GM23338 (cell line): ENCODE results near the gene RNFT2. TPM values are rescaled to one million over a fixed set of nuclear protein-coding genes. Genes with fewer than 3 reads are reported as not detected.

ENCODE experiments used
- ATAC-seq: fragments of 200-7000 bp; cut with Tn5 transposase; 3 replicates; pipeline ENCODE4 v1.9.1; 2020
- DNase-seq: peaks from one replicate; pipeline ENCODE4 v3.0.0-alpha.2; 2015; ENCODE audit warnings: low spot score
- H2AFZ ChIP-seq: fragments of 200-600 bp; sonication (generic); 2 replicates; pipeline ENCODE4 v1.8.0; 2016; ENCODE audit warnings: antibody characterized with exemption, mild to moderate bottlenecking, moderate library complexity
- H3F3A ChIP-seq: fragments of 200-600 bp; sonication (generic); replicated peaks from 2 replicates; pipeline ENCODE4 v1.8.0; 2017; ENCODE audit warnings: antibody characterized with exemption, mixed run types, low read depth
- H3K27ac ChIP-seq: fragments of 200-600 bp; sonication (generic); 2 replicates; pipeline ENCODE4 v1.6.1; 2016; ENCODE audit warnings: low read depth
- H3K27me3 ChIP-seq: fragments of 200-600 bp; sonication (generic); 2 replicates; pipeline ENCODE4 v1.8.0; 2016; ENCODE audit warnings: mild to moderate bottlenecking, mixed run types, moderate library complexity; ENCODE audit not compliant: insufficient read depth
- H3K36me3 ChIP-seq: fragments of 200-600 bp; sonication (generic); 2 replicates; pipeline ENCODE4 v1.8.0; 2016; ENCODE audit warnings: mild to moderate bottlenecking; ENCODE audit not compliant: insufficient read depth
- H3K4me1 ChIP-seq: fragments of 200-600 bp; sonication (generic); 2 replicates; pipeline ENCODE4 v1.8.0; 2016; ENCODE audit warnings: mild to moderate bottlenecking, moderate library complexity; ENCODE audit not compliant: insufficient read depth
- H3K4me2 ChIP-seq: fragments of 200-600 bp; sonication (generic); 2 replicates; pipeline ENCODE4 v1.7.1; 2017; ENCODE audit warnings: mixed run types
- H3K4me3 ChIP-seq: fragments of 200-600 bp; sonication (generic); 2 replicates; pipeline ENCODE4 v1.6.1; 2016; ENCODE audit warnings: mixed run types
- H3K79me2 ChIP-seq: fragments of 200-600 bp; sonication (generic); replicated peaks from 2 replicates; pipeline ENCODE4 v1.8.0; 2017; ENCODE audit warnings: mild to moderate bottlenecking; ENCODE audit not compliant: insufficient read depth
- H3K9me2 ChIP-seq: fragments of 200-600 bp; sonication (generic); 2 replicates; pipeline ENCODE4 v1.8.0; 2017; ENCODE audit not compliant: insufficient read depth
- H4K20me1 ChIP-seq: fragments of 200-600 bp; sonication (generic); replicated peaks from 2 replicates; pipeline ENCODE4 v1.8.0; 2017; ENCODE audit warnings: mild to moderate bottlenecking; ENCODE audit not compliant: insufficient read depth
- H3K27ac Mint-ChIP-seq: 2 replicates; pipeline ENCODE4 v1.8.0; 2020; ENCODE audit warnings: inconsistent platforms, mild to moderate bottlenecking, moderate library complexity, mixed read lengths
- H3K27me3 Mint-ChIP-seq: 3 replicates; pipeline ENCODE4 v1.8.0; 2022; ENCODE audit warnings: low read depth, mild to moderate bottlenecking, moderate library complexity, mixed read lengths, inconsistent platforms; ENCODE audit not compliant: insufficient read depth, poor library complexity
- H3K36me3 Mint-ChIP-seq: 3 replicates; pipeline ENCODE4 v1.8.0; 2021; ENCODE audit warnings: low read depth, mild to moderate bottlenecking, inconsistent platforms, moderate library complexity, mixed read lengths
- H3K4me1 Mint-ChIP-seq: 3 replicates; pipeline ENCODE4 v1.8.0; 2020; ENCODE audit warnings: mild to moderate bottlenecking, inconsistent platforms, mixed read lengths
- H3K4me3 Mint-ChIP-seq: 3 replicates; pipeline ENCODE4 v1.8.0; 2021; ENCODE audit warnings: moderate library complexity, mild to moderate bottlenecking, inconsistent platforms, mixed read lengths
- H3K9me3 Mint-ChIP-seq: 3 replicates; pipeline ENCODE4 v1.8.0; 2020; ENCODE audit warnings: moderate library complexity, mild to moderate bottlenecking, inconsistent platforms, mixed read lengths
- CREB1 ChIP-seq: fragments of 250-450 bp; sonication (Bioruptor Pico); IDR thresholded peaks from 2 replicates; pipeline ENCODE4 v1.5.0; 2020; ENCODE audit warnings: low read depth, mild to moderate bottlenecking, moderate library complexity
- CTCF ChIP-seq, 2 experiments: fragments of 200-600 bp in 1 of 2; sonication (generic) in 1 of 2; conservative IDR thresholded peaks; 2 replicates each; pipeline versions ENCODE4 v1.5.1 to v1.6.1; 2016 to 2017; ENCODE audit warnings: antibody characterized with exemption in 2 of 2, low read depth in 2 of 2, mild to moderate bottlenecking in 2 of 2, moderate library complexity in 1 of 2
- ETS1 ChIP-seq: IDR thresholded peaks from 2 replicates; pipeline ENCODE4 v1.6.1; 2016; ENCODE audit warnings: antibody characterized with exemption
- EZH2 ChIP-seq: fragments of 200-600 bp; sonication (generic); IDR thresholded peaks from one replicate; pipeline ENCODE4 v1.8.0; 2017; ENCODE audit warnings: antibody characterized with exemption, mild to moderate bottlenecking, low read depth; ENCODE audit not compliant: unreplicated experiment
- EZH2phosphoT487 ChIP-seq: fragments of 200-600 bp; sonication (generic); IDR thresholded peaks from one replicate; pipeline ENCODE4 v1.8.1; 2018; ENCODE audit warnings: antibody characterized with exemption; ENCODE audit not compliant: unreplicated experiment
- JUNB ChIP-seq: IDR thresholded peaks from one replicate; pipeline ENCODE4 v1.6.1; 2016; ENCODE audit warnings: antibody characterized with exemption; ENCODE audit not compliant: unreplicated experiment
- NANOG ChIP-seq: IDR thresholded peaks from 2 replicates; pipeline ENCODE4 v1.6.1; 2016; ENCODE audit warnings: antibody characterized with exemption, borderline replicate concordance
- POLR2AphosphoS5 ChIP-seq: IDR thresholded peaks from 2 replicates; pipeline ENCODE4 v1.6.1; 2016; ENCODE audit warnings: antibody characterized with exemption, low read depth
- REST ChIP-seq: IDR thresholded peaks from one replicate; pipeline ENCODE4 v1.6.1; 2018; ENCODE audit warnings: antibody characterized with exemption; ENCODE audit not compliant: unreplicated experiment
- STAT1 ChIP-seq: IDR thresholded peaks from one replicate; pipeline ENCODE4 v1.6.1; 2016; ENCODE audit warnings: antibody characterized with exemption; ENCODE audit not compliant: unreplicated experiment
- ZNF114 ChIP-seq: fragments of 250-450 bp; sonication (Bioruptor Pico); IDR thresholded peaks from 2 replicates; pipeline ENCODE4 v1.5.0; 2020; ENCODE audit warnings: mild to moderate bottlenecking, moderate library complexity
- ZNF331 ChIP-seq: fragments of 250-450 bp; sonication (Bioruptor Pico); IDR thresholded peaks from 2 replicates; pipeline ENCODE4 v1.5.0; 2020; ENCODE audit warnings: low read depth, mild to moderate bottlenecking, moderate library complexity
- ZNF462 ChIP-seq: fragments of 250-450 bp; sonication (Bioruptor Pico); IDR thresholded peaks from 2 replicates; pipeline ENCODE4 v1.5.0; 2020; ENCODE audit warnings: mild to moderate bottlenecking, moderate library complexity
- polyA plus RNA-seq: library from polyadenylated mRNA; unstranded; fragments of >200 nt; fragmentation: Nextera tagmentation; extraction: Ambion mirVana; gene quantifications from 2 replicates; pipeline ENCODE4 v1.2.1, GENCODE V29; 2016
- total RNA-seq: library from RNA; depleted of rRNA; stranded (reverse); fragments of >200 nt; shearing (Covaris generic); gene quantifications from 2 replicates; pipeline ENCODE4 v1.2.3, GENCODE V29; 2014

RNFT2 gene
- total and polyA plus RNA-seq, 2 experiments from 2014 or later: 19.3 to 22.9 TPM

- H3K36me3 Mint-ChIP-seq: peaks cover 23% of the 10 kb centered on the region
Measured at GRCh38 chr12:116735951-116736599, 2.0 kb upstream of the RNFT2 start.

More at GRCh38 chr12:116735951-116736599, 2.0 kb upstream of the RNFT2 start:
- H3K79me2 ChIP-seq: peaks cover 70% of the 10 kb centered on the region
- no peak overlapping the region for H3K27ac Mint-ChIP-seq
- DNase-seq: no peak
- ATAC-seq: no peak
- peak overlapping the region; percentile 96 for H3K4me3 Mint-ChIP-seq
- H4K20me1 ChIP-seq: peaks cover 21% of the 10 kb centered on the region; the same call in 1 of the 2 replicates
- H3K27me3 Mint-ChIP-seq: peaks cover 5% of the 10 kb centered on the region
- peaks cover 12% of the 10 kb centered on the region for H3K4me1 Mint-ChIP-seq
- no peaks in the 10 kb centered on the region for H3K36me3 ChIP-seq
- no peak for TF ChIP-seq ZNF331 (CRISPR knock-in tag)
- TF ChIP-seq POLR2AphosphoS5: no peak
- TF ChIP-seq STAT1: no peak
- TF ChIP-seq EZH2: no peak
- no peak for TF ChIP-seq ETS1
- no peak for TF ChIP-seq CTCF (conservative IDR thresholded peaks at IDR 0.05; ENCODE audit: low read depth in 2 of 2)
- no peak for TF ChIP-seq JUNB
- no peak for TF ChIP-seq REST
- no peak for TF ChIP-seq EZH2phosphoT487
- TF ChIP-seq ZNF114 (CRISPR knock-in tag): no peak
- no peak for TF ChIP-seq ZNF462 (CRISPR knock-in tag)
- no peak for TF ChIP-seq CREB1 (CRISPR knock-in tag)
- no peak for TF ChIP-seq NANOG
- H3K27me3 ChIP-seq: no peaks in the 10 kb centered on the region
- no peaks in the 10 kb centered on the region for H3F3A ChIP-seq
- H3K4me1 ChIP-seq: peaks cover 12% of the 10 kb centered on the region
- no peak overlapping the region for H3K27ac ChIP-seq
- H3K4me2 ChIP-seq: peak overlapping the region; percentile 94
- no peaks in the 10 kb centered on the region for H3K9me2 ChIP-seq
- H3K9me3 Mint-ChIP-seq: no peaks in the 10 kb centered on the region
- peak overlapping the region; percentile 96 for H3K4me3 ChIP-seq
- H2AFZ ChIP-seq: no peak overlapping the region
